WTC11 (cell line): Measurements from ENCODE around the gene GDA. TPM values are rescaled to one million over a fixed set of nuclear protein-coding genes. Genes with fewer than 3 reads are reported as not detected.

Source experiments
- ATAC-seq: fragments of 200-7000 bp; cut with Tn5 transposase; 2 replicates; pipeline ENCODE4 v1.10.0; 2021; ENCODE audit warnings: mild to moderate bottlenecking, moderate library complexity
- CTCF ChIA-PET: fragments of 300-600 bp; sonication (Branson Sonifier 250); formaldehyde crosslinking; loops from one replicate; lab custom pipeline; 2021; ENCODE audit warnings: antibody characterized with exemption; lab: Charles Lee
- POLR2A ChIA-PET: fragments of 350-600 bp; sonication (Branson Sonifier 250); formaldehyde crosslinking; loops from one replicate; lab custom pipeline; 2021; ENCODE audit warnings: antibody characterized with exemption; lab: Charles Lee
- DNase-seq: peaks from one replicate; pipeline ENCODE4 v3.0.0; 2021; ENCODE audit warnings: low spot score
- H3K27ac Mint-ChIP-seq: 2 replicates; pipeline ENCODE4 v1.8.0; 2021; ENCODE audit warnings: mixed read lengths
- H3K27me3 Mint-ChIP-seq: 2 replicates; pipeline ENCODE4 v1.8.0; 2021; ENCODE audit warnings: low read depth, mild to moderate bottlenecking, moderate library complexity, mixed read lengths
- H3K36me3 Mint-ChIP-seq: 2 replicates; pipeline ENCODE4 v1.8.0; 2021; ENCODE audit warnings: mixed read lengths
- H3K4me1 Mint-ChIP-seq: 2 replicates; pipeline ENCODE4 v1.8.0; 2022; ENCODE audit warnings: mixed read lengths
- H3K4me3 Mint-ChIP-seq: 2 replicates; pipeline ENCODE4 v1.8.0; 2021; ENCODE audit warnings: mild to moderate bottlenecking, moderate library complexity, mixed read lengths
- H3K9me3 Mint-ChIP-seq: 2 replicates; pipeline ENCODE4 v1.8.0; 2021; ENCODE audit warnings: mixed read lengths
- CBFB ChIP-seq: sonication (generic); formaldehyde crosslinking; IDR thresholded peaks from 2 replicates; pipeline ENCODE4 v1.8.1; 2022; ENCODE audit warnings: mild to moderate bottlenecking, low read depth, missing genetic modification reagents
- ESRRA ChIP-seq: sonication (generic); formaldehyde crosslinking; IDR thresholded peaks from 2 replicates; pipeline ENCODE4 v1.8.1; 2022; ENCODE audit warnings: mild to moderate bottlenecking, missing genetic modification reagents, borderline replicate concordance
- NFE2L1 ChIP-seq: sonication (generic); formaldehyde crosslinking; IDR thresholded peaks from 2 replicates; pipeline ENCODE4 v1.8.1; 2023; ENCODE audit warnings: missing genetic modification reagents
- RORB ChIP-seq: fragments of 250-450 bp; sonication (Bioruptor Pico); IDR thresholded peaks from 2 replicates; pipeline ENCODE4 v1.9.0; 2021; ENCODE audit warnings: mild to moderate bottlenecking
- SMAD4 ChIP-seq: sonication (generic); formaldehyde crosslinking; IDR thresholded peaks from 2 replicates; pipeline ENCODE4 v1.8.0; 2022; ENCODE audit warnings: mild to moderate bottlenecking, missing genetic modification reagents
- TP53 ChIP-seq: sonication (generic); formaldehyde crosslinking; IDR thresholded peaks from 2 replicates; pipeline ENCODE4 v1.8.1; 2023; ENCODE audit warnings: mild to moderate bottlenecking, missing genetic modification reagents
- ZBTB21 ChIP-seq: sonication (generic); formaldehyde crosslinking; IDR thresholded peaks from 2 replicates; pipeline ENCODE4 v1.8.1; 2023; ENCODE audit warnings: mild to moderate bottlenecking, missing genetic modification reagents, borderline replicate concordance
- ZNF121 ChIP-seq: sonication (generic); formaldehyde crosslinking; IDR thresholded peaks from 2 replicates; pipeline ENCODE4 v1.8.0; 2023; ENCODE audit warnings: missing genetic modification reagents
- ZNF317 ChIP-seq: sonication (generic); formaldehyde crosslinking; IDR thresholded peaks from 2 replicates; pipeline ENCODE4 v1.8.1; 2023; ENCODE audit warnings: low read depth, mild to moderate bottlenecking, moderate library complexity, missing genetic modification reagents, borderline replicate concordance
- ZNF396 ChIP-seq: fragments of 250-450 bp; sonication (Bioruptor Pico); IDR thresholded peaks from 2 replicates; pipeline ENCODE4 v1.8.0; 2021; ENCODE audit warnings: mild to moderate bottlenecking, moderate library complexity, borderline replicate concordance
- ZNF671 ChIP-seq: fragments of 250-450 bp; sonication (Bioruptor Pico); IDR thresholded peaks from 2 replicates; pipeline ENCODE4 v1.8.0; 2021; ENCODE audit warnings: mild to moderate bottlenecking
- total RNA-seq: library from RNA; stranded (reverse); gene quantifications from 3 replicates; pipeline ENCODE4 v1.2.3, GENCODE V29; 2021
- TF ChIP-seq, protein P1 (sequence below): fragments of 250-450 bp; sonication (Bioruptor Pico); IDR thresholded peaks from 2 replicates; pipeline ENCODE4 v1.8.0; 2021; ENCODE audit warnings: mild to moderate bottlenecking
- TF ChIP-seq, protein P2 (sequence below): sonication (generic); formaldehyde crosslinking; IDR thresholded peaks from 2 replicates; pipeline ENCODE4 v1.8.1; 2023; ENCODE audit warnings: mild to moderate bottlenecking, missing genetic modification reagents
- TF ChIP-seq, protein P3 (sequence below): sonication (generic); formaldehyde crosslinking; IDR thresholded peaks from 2 replicates; pipeline ENCODE4 v1.8.0; 2022; ENCODE audit warnings: mild to moderate bottlenecking, missing genetic modification reagents
- TF ChIP-seq, protein P4 (sequence below): sonication (generic); formaldehyde crosslinking; IDR thresholded peaks from 2 replicates; pipeline ENCODE4 v1.8.1; 2022; ENCODE audit warnings: missing genetic modification reagents, borderline replicate concordance
- TF ChIP-seq, protein P5 (sequence below): sonication (generic); formaldehyde crosslinking; IDR thresholded peaks from 2 replicates; pipeline ENCODE4 v1.8.0; 2023; ENCODE audit warnings: missing genetic modification reagents
- TF ChIP-seq, protein P6 (sequence below): sonication (generic); formaldehyde crosslinking; conservative IDR thresholded peaks from 2 replicates; pipeline ENCODE4 v1.8.1; 2022; ENCODE audit warnings: mild to moderate bottlenecking, missing genetic modification reagents
- TF ChIP-seq, protein P7 (sequence below): sonication (generic); formaldehyde crosslinking; IDR thresholded peaks from 2 replicates; pipeline ENCODE4 v1.8.0; 2023; ENCODE audit warnings: missing genetic modification reagents, mild to moderate bottlenecking, borderline replicate concordance
- TF ChIP-seq, protein P8 (sequence below): fragments of 250-450 bp; sonication (Bioruptor Pico); IDR thresholded peaks from 2 replicates; pipeline ENCODE4 v1.9.0; 2021; ENCODE audit warnings: mild to moderate bottlenecking

Gene GDA
- total RNA-seq, 1 experiment from 2014 or later = 0.68 TPM

DNA sequence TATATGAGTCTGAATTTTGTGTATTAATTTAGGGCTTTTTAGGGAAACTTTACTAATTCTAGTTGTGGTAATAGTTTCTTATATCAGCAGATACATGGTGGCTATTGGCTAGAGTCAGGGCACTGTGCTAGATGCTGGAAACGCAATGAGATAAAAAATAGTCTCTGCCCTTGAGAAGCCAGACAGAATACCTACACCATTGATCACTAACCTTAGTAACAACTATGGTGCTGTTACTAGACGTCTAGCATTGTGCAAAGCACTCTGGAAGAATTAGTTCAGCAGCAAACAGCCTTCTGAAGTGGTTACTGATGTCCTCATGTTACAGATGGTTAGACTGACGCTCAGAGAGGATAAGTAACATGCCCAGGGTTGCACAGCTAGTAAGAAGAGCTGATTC, 61.8 kb downstream of the GDA start (continued):
- TF ChIP-seq, protein P1, sequence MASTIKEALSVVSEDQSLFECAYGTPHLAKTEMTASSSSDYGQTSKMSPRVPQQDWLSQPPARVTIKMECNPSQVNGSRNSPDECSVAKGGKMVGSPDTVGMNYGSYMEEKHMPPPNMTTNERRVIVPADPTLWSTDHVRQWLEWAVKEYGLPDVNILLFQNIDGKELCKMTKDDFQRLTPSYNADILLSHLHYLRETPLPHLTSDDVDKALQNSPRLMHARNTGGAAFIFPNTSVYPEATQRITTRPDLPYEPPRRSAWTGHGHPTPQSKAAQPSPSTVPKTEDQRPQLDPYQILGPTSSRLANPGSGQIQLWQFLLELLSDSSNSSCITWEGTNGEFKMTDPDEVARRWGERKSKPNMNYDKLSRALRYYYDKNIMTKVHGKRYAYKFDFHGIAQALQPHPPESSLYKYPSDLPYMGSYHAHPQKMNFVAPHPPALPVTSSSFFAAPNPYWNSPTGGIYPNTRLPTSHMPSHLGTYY (CRISPR knock-in tag) = no peak
- TF ChIP-seq CBFB = no peak
- TF ChIP-seq RORB (CRISPR knock-in tag) = no peak
- TF ChIP-seq, protein P2, sequence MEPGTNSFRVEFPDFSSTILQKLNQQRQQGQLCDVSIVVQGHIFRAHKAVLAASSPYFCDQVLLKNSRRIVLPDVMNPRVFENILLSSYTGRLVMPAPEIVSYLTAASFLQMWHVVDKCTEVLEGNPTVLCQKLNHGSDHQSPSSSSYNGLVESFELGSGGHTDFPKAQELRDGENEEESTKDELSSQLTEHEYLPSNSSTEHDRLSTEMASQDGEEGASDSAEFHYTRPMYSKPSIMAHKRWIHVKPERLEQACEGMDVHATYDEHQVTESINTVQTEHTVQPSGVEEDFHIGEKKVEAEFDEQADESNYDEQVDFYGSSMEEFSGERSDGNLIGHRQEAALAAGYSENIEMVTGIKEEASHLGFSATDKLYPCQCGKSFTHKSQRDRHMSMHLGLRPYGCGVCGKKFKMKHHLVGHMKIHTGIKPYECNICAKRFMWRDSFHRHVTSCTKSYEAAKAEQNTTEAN = no peak
- TF ChIP-seq, protein P3, sequence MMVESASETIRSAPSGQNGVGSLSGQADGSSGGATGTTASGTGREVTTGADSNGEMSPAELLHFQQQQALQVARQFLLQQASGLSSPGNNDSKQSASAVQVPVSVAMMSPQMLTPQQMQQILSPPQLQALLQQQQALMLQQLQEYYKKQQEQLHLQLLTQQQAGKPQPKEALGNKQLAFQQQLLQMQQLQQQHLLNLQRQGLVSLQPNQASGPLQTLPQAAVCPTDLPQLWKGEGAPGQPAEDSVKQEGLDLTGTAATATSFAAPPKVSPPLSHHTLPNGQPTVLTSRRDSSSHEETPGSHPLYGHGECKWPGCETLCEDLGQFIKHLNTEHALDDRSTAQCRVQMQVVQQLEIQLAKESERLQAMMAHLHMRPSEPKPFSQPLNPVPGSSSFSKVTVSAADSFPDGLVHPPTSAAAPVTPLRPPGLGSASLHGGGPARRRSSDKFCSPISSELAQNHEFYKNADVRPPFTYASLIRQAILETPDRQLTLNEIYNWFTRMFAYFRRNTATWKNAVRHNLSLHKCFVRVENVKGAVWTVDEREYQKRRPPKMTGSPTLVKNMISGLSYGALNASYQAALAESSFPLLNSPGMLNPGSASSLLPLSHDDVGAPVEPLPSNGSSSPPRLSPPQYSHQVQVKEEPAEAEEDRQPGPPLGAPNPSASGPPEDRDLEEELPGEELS (CRISPR knock-in tag) = no peak
- no peak for TF ChIP-seq ZNF317 (CRISPR knock-in tag)
- TF ChIP-seq ZNF671 (CRISPR knock-in tag) = no peak

DNA sequence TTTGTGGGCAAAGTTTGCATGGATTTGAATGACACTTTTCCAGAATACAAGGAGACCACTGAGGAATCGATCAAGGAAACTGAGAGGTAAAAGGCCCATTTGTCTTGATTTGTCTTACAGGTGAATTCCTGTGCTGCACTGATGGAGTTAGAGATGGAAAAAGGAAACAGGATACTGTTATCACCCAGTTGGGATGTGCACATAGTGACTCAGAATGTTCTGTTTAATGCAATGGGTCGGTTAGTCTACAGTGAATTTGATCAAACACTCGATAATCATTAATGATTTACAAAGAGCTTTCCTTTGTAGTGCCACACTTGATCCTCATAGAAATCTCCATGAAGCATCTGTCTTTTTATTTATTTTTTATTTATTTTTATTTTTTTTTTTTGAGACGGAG, 64.7 kb downstream of the GDA start:
- Mint-ChIP-seq H3K27me3 (no peaks in the 10 kb centered on the region), H3K4me1 (no peaks in the 10 kb centered on the region), H3K9me3 (peaks cover 8% of the 10 kb centered on the region; the same call in 1 of the 2 replicates), H3K27ac (no peak overlapping the region), H3K4me3 (no peak overlapping the region), H3K36me3 (no peaks in the 10 kb centered on the region)
- TF ChIP-seq ZNF121 (CRISPR knock-in tag) (no peak), NFE2L1 (CRISPR knock-in tag) (no peak), SMAD4 (CRISPR knock-in tag) (no peak)
- TF ChIP-seq, protein P4, sequence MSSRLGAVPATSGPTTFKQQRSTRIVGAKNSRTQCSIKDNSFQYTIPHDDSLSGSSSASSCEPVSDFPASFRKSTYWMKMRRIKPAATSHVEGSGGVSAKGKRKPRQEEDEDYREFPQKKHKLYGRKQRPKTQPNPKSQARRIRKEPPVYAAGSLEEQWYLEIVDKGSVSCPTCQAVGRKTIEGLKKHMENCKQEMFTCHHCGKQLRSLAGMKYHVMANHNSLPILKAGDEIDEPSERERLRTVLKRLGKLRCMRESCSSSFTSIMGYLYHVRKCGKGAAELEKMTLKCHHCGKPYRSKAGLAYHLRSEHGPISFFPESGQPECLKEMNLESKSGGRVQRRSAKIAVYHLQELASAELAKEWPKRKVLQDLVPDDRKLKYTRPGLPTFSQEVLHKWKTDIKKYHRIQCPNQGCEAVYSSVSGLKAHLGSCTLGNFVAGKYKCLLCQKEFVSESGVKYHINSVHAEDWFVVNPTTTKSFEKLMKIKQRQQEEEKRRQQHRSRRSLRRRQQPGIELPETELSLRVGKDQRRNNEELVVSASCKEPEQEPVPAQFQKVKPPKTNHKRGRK (CRISPR knock-in tag) = no peak
- DNase-seq (no peak), ATAC-seq (no peak)
- ChIA-PET CTCF (no interaction called here), POLR2A (interaction anchor here (0.6 kb wide), 1 partner anchor 73 kb away, joined by 3 read pairs; no protein-coding TSS in a partner anchor)

DNA sequence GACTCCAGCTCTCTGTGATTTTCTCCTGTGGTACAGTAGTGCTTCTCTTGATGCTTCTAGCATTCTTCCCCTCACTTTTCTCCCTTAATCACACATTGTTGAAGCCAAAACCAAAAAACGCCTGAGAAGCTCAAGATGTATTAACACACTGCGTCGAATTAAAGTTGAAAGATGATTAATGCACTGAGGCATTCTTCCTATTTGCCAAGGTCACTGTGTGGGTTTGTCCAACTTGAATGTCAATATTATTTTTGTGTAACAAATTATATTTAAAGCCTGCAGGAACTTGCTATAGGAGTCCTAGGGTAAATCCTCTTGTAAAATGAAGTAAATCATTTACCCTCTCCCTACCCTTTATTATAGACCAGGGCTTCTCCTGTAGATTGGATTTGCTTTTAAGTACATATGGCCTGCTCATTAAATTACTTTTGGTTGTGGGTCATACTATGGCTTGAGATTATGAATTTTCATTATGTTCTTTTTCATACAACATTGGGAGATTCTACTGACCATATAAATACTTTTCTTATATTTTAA, 68.1 kb downstream of the GDA start:
- Mint-ChIP-seq H3K4me1 (no peaks in the 10 kb centered on the region), H3K36me3 (0 out of 2 replicates have a peak, but pooled peaks cover under 1% of the 10 kb centered on the region), H3K4me3 (no peak overlapping the region), H3K27me3 (no peaks in the 10 kb centered on the region), H3K27ac (no peak overlapping the region), H3K9me3 (peaks cover 19% of the 10 kb centered on the region)
- no peak for DNase-seq
- ATAC-seq = no peak
- CTCF ChIA-PET = no interaction called here
- POLR2A ChIA-PET = no interaction called here
- TF ChIP-seq ZNF317 (CRISPR knock-in tag) (no peak), ESRRA (CRISPR knock-in tag) (no peak), ZBTB21 (no peak), TP53 (CRISPR knock-in tag) (no peak), ZNF396 (CRISPR knock-in tag) (no peak)
- TF ChIP-seq, protein P5, sequence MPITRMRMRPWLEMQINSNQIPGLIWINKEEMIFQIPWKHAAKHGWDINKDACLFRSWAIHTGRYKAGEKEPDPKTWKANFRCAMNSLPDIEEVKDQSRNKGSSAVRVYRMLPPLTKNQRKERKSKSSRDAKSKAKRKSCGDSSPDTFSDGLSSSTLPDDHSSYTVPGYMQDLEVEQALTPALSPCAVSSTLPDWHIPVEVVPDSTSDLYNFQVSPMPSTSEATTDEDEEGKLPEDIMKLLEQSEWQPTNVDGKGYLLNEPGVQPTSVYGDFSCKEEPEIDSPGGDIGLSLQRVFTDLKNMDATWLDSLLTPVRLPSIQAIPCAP (CRISPR knock-in tag) = no peak
- TF ChIP-seq, protein P6, sequence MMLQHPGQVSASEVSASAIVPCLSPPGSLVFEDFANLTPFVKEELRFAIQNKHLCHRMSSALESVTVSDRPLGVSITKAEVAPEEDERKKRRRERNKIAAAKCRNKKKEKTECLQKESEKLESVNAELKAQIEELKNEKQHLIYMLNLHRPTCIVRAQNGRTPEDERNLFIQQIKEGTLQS (CRISPR knock-in tag) = no peak
- TF ChIP-seq, protein P7, sequence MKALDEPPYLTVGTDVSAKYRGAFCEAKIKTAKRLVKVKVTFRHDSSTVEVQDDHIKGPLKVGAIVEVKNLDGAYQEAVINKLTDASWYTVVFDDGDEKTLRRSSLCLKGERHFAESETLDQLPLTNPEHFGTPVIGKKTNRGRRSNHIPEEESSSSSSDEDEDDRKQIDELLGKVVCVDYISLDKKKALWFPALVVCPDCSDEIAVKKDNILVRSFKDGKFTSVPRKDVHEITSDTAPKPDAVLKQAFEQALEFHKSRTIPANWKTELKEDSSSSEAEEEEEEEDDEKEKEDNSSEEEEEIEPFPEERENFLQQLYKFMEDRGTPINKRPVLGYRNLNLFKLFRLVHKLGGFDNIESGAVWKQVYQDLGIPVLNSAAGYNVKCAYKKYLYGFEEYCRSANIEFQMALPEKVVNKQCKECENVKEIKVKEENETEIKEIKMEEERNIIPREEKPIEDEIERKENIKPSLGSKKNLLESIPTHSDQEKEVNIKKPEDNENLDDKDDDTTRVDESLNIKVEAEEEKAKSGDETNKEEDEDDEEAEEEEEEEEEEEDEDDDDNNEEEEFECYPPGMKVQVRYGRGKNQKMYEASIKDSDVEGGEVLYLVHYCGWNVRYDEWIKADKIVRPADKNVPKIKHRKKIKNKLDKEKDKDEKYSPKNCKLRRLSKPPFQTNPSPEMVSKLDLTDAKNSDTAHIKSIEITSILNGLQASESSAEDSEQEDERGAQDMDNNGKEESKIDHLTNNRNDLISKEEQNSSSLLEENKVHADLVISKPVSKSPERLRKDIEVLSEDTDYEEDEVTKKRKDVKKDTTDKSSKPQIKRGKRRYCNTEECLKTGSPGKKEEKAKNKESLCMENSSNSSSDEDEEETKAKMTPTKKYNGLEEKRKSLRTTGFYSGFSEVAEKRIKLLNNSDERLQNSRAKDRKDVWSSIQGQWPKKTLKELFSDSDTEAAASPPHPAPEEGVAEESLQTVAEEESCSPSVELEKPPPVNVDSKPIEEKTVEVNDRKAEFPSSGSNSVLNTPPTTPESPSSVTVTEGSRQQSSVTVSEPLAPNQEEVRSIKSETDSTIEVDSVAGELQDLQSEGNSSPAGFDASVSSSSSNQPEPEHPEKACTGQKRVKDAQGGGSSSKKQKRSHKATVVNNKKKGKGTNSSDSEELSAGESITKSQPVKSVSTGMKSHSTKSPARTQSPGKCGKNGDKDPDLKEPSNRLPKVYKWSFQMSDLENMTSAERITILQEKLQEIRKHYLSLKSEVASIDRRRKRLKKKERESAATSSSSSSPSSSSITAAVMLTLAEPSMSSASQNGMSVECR (CRISPR knock-in tag) = no peak
- TF ChIP-seq, protein P2 = no peak
- TF ChIP-seq, protein P8, sequence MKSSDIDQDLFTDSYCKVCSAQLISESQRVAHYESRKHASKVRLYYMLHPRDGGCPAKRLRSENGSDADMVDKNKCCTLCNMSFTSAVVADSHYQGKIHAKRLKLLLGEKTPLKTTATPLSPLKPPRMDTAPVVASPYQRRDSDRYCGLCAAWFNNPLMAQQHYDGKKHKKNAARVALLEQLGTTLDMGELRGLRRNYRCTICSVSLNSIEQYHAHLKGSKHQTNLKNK = no peak
